Neuron (in vitro differentiated cells): ENCODE measurements around the gene ZNF320.
"Not testable (repeated sequence)": the region's sequence is repeated elsewhere in the genome, so short reads cannot be mapped to it uniquely, and the experiment has no call there.

Experiments used
- H2AFZ ChIP-seq: one replicate; pipeline ENCODE4 v1.6.1; 2013; ENCODE audit warnings: low read depth, mild to moderate bottlenecking, inconsistent platforms, low read length, moderate library complexity
- H3K27me3 ChIP-seq: one replicate; pipeline ENCODE4 v1.6.1; 2013; ENCODE audit warnings: low read length; ENCODE audit not compliant: insufficient read depth
- H3K36me3 ChIP-seq: one replicate; pipeline ENCODE4 v1.6.1; 2013; ENCODE audit warnings: low read length; ENCODE audit not compliant: insufficient read depth
- H3K4me1 ChIP-seq: one replicate; pipeline ENCODE4 v1.6.1; 2013; ENCODE audit warnings: low read length; ENCODE audit not compliant: insufficient read depth
- H3K4me3 ChIP-seq: 2 replicates; pipeline ENCODE4 v1.5.1; 2013; ENCODE audit warnings: mild to moderate bottlenecking, low read length, moderate library complexity
- H3K9me3 ChIP-seq: one replicate; pipeline ENCODE4 v1.6.1; 2013; ENCODE audit warnings: low read length

ZNF320 gene

DNA sequence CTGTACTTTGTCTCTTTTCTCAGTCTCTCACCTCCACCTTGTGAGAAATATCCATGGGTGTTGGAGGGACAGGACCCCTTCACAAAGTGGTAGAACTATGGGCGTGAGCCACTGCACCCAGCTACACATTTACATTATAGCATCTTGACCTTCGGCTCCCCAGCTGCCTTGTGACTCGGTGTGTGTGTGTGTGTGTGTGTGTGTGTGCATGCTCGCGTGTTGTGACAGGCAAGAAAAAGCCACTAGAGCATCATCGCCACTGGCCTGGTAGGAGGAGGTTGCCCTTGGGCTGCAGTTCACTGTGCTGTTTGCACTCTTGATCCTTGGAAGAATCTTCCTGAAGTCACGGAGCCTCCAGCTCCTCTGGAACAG is 39.5 kb upstream of the ZNF320 start:
- no peaks in the 10 kb centered on the region for H3K27me3 ChIP-seq
- no peaks in the 10 kb centered on the region for H3K36me3 ChIP-seq
- H3K4me1 ChIP-seq: peaks cover 5% of the 10 kb centered on the region
- H2AFZ ChIP-seq: no peak overlapping the region
- H3K9me3 ChIP-seq: peaks cover 17% of the 10 kb centered on the region
- H3K4me3 ChIP-seq: no peak overlapping the region

DNA sequence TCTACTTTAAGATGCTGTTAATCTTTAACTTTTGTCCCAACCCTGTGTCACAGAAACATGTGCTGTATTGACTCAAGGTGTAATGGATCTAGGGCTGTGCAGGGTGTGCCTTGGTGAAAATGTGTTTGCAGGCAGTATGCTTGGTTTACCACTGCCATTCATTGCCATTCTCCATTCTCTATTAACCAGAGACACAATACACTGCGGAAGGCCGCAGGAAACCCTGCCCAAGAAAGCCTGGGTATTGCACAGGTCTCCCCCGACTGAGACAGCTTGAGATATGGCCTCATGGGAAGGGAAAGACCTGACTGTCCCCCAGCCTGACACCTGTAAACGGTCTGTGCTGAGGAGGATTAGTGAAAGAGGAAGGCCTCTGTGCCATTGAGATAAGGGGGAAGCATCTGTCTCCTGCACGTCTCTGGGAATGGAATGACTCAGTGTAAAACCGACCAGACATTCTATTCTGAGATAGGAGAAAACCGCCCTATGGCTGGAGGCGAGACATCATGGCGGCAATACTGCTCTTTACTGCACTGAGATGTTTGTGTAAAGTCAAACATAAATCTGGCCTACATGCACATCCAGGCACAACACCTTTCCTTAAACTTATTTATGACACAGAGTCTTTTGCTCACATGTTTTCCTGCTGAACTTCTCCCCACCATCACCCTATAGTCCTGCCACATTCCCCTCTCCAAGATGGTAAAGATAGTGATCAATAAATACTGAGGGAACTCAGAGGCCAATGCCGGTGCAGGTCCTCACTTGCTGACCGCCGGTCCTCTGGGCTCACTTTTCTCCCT is 38.9 kb upstream of the ZNF320 start:
- Histone ChIP-seq H3K9me3 (peaks cover 17% of the 10 kb centered on the region), H3K4me3 (no peak overlapping the region), H3K36me3 (no peaks in the 10 kb centered on the region), H3K27me3 (no peaks in the 10 kb centered on the region), H3K4me1 (peaks cover 1% of the 10 kb centered on the region), H2AFZ (no peak overlapping the region)

DNA sequence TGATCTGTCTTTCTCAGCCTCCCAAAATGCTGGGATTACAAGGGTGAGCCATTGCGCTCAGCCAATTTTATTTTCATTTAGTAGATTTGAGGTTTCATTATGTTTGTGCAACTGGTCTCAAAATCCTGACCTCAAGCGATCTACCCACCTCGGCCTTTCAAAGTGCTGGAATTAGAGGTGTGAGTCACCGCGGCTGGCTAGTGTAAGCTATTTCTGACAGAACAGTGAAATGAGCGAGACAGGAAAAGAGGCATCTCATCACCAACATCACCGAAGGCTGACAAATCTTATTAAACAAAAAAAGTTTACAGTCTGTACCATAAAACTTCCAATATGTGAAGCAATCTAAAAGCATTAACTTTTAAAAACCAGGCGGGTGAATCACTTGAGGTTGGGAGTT is 38.0 kb upstream of the ZNF320 start:
- Histone ChIP-seq H3K27me3 (no peaks in the 10 kb centered on the region), H3K36me3 (no peaks in the 10 kb centered on the region), H2AFZ (no peak overlapping the region), H3K4me3 (no peak overlapping the region), H3K4me1 (no peaks in the 10 kb centered on the region), H3K9me3 (peaks cover 17% of the 10 kb centered on the region)

DNA sequence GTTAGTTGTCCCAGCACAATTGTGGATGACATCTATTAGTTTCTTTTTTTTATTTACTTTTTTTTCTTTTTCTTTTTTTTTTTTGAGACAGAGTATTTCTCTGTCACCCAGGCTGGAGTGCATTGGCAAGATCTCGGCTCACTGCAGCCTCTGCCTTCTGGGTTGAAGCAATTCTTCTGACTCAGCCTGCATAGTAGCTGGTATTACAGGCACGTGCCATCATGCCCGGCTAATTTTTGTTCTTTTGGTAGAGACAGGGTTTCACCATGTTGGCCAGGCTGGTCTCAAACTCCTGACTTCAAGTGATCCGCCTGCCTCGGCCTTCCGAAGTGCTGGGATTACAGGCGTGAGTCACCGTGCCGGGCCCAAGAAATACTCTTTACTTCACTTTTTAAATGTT is 27.2 kb upstream of the ZNF320 start:
- H3K36me3 ChIP-seq: peaks cover 16% of the 10 kb centered on the region
- H3K9me3 ChIP-seq, H3K27me3 ChIP-seq, H3K4me1 ChIP-seq, H2AFZ ChIP-seq, H3K4me3 ChIP-seq: not testable (repeated sequence)

DNA sequence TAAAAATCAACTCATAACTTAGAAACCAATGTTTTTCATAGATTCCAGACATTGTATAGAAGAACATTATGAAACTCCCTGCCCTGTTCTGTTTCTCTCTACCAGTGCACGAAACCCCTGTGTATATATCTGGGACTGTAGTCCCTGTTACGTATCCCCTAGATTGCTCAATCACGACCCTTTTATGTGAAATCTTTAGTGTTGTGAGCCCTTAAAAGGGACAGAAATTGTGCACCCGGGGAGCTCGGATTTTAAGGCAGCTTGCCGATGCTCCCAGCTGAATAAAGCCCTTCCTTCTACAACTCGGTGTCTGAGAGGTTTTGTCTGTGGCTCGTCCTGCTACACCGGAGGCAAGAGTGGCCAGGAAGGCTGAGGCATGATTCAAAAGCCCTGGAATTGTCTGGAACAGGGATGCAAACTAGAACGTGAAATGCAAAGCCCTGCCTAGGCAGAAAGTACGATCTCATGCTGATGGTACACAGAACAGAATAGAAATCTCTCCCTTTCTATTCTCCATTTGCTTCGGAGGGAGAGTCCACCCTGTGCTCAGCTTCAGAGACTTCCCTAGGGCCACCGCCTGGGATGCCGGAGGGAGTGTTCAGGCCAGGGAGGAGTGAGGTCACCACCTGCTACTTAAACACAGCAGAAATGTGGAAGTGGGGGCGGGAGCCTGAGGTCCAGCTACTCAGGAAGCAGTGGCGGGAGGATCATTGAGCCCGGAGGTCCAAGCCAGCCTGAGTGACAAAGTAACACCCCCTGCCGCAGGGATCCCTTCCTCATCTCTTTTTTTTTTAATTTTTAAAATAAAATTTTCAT is 26.6 kb upstream of the ZNF320 start:
- peak overlapping the region; percentile 89 for H2AFZ ChIP-seq
- H3K4me3 ChIP-seq: peak overlapping the region; percentile 65

DNA sequence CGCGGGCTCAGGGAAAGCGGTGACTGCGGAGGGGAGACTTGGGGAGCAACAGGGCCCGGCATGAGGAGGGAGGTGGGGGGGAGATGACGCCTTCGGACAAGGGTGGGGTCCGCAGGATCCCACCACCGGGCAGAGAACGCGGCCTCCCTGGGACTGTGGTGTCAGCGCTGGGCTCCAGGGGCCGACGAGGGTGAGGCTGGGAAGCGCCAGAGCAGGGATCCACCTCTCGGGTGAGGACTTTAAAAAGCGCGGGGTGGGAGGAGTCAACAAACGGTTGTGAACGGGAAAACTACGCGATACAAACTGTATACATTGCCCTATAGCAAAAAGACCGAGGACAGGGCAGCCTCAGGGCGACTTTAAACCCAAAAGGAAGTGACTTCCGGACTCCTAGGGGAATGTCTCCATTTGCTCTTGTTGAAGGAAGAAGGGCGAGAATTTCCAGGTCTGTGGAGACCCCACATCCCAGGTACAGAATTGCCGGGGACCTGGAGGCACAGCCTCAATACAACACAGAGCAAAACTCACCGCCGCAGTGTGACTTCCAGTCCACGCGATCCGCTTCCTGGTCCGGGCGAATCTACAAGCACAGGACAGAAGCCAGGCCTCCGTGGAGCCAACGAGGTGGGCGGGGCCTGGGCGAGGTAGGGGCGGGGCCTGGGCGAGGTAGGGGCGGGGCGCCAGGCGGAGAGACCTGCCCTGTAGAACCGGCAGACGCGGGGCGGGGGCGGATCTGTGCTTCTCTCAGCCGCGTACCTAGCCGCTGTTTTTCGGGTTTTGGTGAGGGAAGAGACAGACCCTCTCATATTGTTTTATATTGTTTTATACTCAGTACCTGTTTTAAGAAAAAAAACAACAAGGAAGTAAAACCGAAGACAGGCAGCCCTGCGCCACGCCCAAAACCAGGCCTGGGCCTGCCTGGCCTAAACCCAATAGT is 25.7 kb upstream of the ZNF320 start, which contains the start of gene ZNF888:
ZNF888 (minus strand) TSS at position 588 of the 937 bp plus-strand sequence. CDS start 5,555 bp downstream, outside the sequence.
- H2AFZ ChIP-seq: peak within 1 kb of the TSS; percentile 89
- peaks cover 2% of the 10 kb centered on the region for H3K9me3 ChIP-seq
- H3K4me3 ChIP-seq: peak within 1 kb of the TSS; percentile 65
- no peaks in the 10 kb centered on the region for H3K27me3 ChIP-seq
- no peaks in the 10 kb centered on the region for H3K4me1 ChIP-seq
- peaks cover 6% of the 10 kb centered on the region for H3K36me3 ChIP-seq

More for the DNA sequence above, 26.6 kb upstream of the ZNF320 start:
- peaks cover 15% of the 10 kb centered on the region for H3K36me3 ChIP-seq
- H3K9me3 ChIP-seq: peaks cover 5% of the 10 kb centered on the region
- no peaks in the 10 kb centered on the region for H3K27me3 ChIP-seq
- H3K4me1 ChIP-seq: no peaks in the 10 kb centered on the region

DNA sequence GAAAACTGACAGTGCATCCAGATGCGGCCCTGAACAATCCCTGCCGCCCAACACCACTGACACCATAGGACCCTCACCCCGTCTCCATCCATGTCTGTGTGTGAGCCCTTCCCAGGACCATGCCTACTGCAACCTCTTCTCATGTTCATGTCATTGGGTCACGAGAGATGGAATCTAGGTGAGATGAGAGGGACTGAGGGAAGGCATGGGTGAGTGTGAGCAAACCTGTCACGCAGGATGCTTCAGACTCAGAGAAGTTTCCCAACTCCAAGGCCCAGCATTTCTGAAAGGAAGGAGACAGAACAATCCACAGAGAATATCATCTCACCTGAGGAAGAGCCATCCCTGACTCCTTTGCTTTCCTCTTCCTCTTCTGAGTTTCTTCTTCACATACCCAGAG is 20.1 kb upstream of the ZNF320 start:
- peaks cover 5% of the 10 kb centered on the region for H3K9me3 ChIP-seq
- H2AFZ ChIP-seq: no peak overlapping the region
- H3K4me3 ChIP-seq: no peak overlapping the region
- H3K36me3 ChIP-seq: peaks cover 15% of the 10 kb centered on the region
- no peaks in the 10 kb centered on the region for H3K27me3 ChIP-seq
- no peaks in the 10 kb centered on the region for H3K4me1 ChIP-seq

DNA sequence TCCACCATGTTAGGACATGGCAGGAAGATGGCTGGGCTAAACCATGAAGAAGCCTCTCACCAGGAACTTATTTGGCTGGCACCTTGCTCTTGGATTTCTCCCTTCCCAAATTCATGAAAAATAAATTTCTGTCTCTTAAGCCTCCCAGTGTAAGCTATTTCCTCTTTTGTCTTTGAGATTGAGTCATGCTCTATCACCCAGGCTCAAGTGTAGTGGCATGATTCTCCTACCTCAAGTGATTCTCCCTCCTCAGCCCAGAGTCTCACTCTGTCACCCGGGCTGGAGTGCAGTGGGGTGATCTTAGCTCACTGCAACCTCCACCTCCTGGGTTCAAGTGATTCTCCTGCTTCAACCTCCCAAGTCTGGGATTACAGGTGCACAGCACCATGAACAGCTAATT is 13.2 kb upstream of the ZNF320 start:
- Histone ChIP-seq H3K27me3 (no peaks in the 10 kb centered on the region), H3K36me3 (peaks cover 18% of the 10 kb centered on the region), H3K4me3 (no peak overlapping the region), H2AFZ (no peak overlapping the region), H3K9me3 (peaks cover 5% of the 10 kb centered on the region), H3K4me1 (no peaks in the 10 kb centered on the region)

DNA sequence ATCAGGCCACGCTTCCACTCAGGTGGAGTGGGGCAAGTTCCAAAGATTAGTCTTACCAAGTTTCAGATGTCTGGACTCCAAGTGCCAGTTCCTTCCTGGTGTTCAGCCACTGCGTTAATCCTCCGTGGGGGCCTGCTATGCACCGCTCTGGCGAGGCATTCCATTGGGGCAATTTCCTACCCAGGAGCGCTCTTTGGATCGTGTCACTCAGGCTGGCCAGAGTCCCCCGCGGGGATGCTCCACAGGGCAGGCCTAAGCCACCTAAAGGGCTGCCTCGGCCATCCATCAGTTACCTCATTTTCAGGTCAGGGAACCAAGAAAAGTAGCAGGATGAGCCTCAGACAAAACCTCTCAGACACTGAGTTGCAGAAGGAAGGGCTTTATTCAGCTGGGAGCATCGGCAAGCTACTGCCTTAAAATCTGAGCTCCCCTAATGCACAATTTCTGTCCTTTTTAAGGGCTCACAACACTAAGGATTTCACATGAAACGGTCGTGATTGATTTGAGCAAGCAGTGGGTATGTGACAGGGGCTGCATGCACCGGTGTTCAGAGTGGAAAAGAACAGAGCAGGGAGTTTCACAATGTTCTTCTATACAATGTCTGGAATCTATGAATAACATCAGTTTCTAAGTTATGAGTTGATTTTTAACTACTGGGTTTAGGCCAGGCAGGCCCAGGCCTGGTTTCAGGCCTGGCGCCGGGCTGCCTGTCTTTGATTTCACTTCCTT is 6.8 kb upstream of the ZNF320 start:
- H3K27me3 ChIP-seq, H3K4me1 ChIP-seq, H3K9me3 ChIP-seq, H2AFZ ChIP-seq, H3K4me3 ChIP-seq: not testable (repeated sequence)
- H3K36me3 ChIP-seq: peaks cover 14% of the 10 kb centered on the region

DNA sequence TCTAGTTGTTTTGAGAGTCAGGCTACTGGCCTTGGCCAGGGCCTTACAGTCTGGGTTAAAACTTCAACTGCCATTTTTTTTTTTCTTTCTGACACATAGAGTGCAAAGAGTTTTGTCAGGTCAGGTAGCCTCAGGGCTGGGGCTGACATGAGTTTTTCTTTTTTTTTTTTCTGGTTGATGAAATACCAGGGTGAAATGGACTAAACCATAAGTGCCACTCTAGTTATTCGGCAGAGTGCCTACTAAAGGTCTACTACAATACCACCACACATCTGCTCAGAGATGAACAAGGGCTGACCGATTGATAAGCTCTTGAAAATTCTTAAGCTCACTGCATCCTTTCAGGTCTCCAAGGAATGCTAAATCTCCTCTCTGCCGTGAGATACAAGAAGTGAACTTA is 4.4 kb upstream of the ZNF320 start:
- no peaks in the 10 kb centered on the region for H3K27me3 ChIP-seq
- peaks cover 6% of the 10 kb centered on the region for H3K36me3 ChIP-seq
- no peak overlapping the region for H3K4me3 ChIP-seq
- H3K9me3 ChIP-seq: no peaks in the 10 kb centered on the region
- no peak overlapping the region for H2AFZ ChIP-seq
- H3K4me1 ChIP-seq: peaks cover 3% of the 10 kb centered on the region

DNA sequence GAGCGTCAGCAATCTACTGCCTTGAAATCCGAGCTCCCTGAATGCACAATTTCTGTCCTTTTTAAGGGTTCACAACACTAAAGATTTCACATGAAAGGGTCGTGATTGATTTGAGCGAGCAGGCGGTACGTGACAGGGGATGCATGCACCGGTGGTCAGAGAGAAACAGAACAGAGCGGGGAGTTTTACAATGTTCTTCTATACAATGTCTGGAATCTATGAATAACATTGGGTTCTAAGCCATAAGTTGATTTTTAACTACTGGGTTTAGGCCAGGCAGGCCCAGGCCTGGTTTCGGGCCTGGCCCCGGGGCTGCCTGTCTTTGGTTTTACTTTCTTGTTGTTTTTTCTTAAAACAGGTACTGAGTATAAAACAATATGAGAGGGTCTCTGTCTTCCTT is 1.2 kb upstream of the ZNF320 start:
- not testable (repeated sequence) for H3K9me3 ChIP-seq, H3K4me1 ChIP-seq, H2AFZ ChIP-seq, H3K4me3 ChIP-seq, H3K27me3 ChIP-seq
- H3K36me3 ChIP-seq: peaks cover 11% of the 10 kb centered on the region

DNA sequence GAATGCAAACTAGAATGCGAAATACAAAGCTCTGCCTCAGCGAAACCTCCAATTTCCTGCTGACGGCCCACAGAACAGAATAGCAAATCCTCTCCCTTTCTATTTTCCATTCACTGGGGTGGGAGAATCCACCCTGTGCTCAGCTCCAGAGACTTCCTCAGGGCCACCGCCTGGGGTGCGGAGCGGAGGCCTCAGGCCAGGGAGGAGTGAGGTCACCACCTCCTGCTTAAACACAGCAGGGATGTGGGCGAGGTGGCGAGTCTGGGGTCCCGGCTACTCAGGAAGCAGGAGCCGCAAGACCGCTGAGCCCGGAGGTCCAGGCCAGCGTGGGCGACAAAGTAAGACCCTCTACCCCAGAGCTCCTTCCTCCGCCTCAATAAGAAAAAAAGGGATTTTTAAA is 666 bp upstream of the ZNF320 start:
- H3K4me1 ChIP-seq: peaks cover 6% of the 10 kb centered on the region
- peak overlapping the region; percentile 56 for H2AFZ ChIP-seq
- H3K27me3 ChIP-seq: no peaks in the 10 kb centered on the region
- peak overlapping the region; percentile 89 for H3K4me3 ChIP-seq
- H3K36me3 ChIP-seq: peaks cover 16% of the 10 kb centered on the region
- H3K9me3 ChIP-seq: no peaks in the 10 kb centered on the region
